ENCODE measurements around the gene MAML3.

DNA sequence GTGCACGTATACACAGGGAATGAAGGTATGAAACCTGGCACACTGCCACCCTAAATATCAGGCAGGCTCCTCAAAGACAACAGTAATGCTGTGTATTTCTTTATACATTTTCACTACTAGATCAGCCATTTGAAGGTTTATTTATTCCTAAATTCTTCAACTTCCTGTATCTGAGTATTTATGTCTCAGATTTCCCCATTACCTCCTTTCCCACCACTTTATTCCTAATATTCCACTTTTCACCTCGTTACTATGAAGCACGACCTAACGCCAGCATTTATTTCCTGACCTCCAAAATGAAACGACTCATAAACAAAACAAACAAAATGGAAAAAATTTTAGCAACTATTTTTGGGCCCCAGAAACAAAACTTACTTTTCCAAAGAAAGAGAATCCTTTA lies 69.6 kb downstream of the MAML3 start:
- TF ChIP-seq, protein P1, sequence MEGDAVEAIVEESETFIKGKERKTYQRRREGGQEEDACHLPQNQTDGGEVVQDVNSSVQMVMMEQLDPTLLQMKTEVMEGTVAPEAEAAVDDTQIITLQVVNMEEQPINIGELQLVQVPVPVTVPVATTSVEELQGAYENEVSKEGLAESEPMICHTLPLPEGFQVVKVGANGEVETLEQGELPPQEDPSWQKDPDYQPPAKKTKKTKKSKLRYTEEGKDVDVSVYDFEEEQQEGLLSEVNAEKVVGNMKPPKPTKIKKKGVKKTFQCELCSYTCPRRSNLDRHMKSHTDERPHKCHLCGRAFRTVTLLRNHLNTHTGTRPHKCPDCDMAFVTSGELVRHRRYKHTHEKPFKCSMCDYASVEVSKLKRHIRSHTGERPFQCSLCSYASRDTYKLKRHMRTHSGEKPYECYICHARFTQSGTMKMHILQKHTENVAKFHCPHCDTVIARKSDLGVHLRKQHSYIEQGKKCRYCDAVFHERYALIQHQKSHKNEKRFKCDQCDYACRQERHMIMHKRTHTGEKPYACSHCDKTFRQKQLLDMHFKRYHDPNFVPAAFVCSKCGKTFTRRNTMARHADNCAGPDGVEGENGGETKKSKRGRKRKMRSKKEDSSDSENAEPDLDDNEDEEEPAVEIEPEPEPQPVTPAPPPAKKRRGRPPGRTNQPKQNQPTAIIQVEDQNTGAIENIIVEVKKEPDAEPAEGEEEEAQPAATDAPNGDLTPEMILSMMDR (optimal IDR thresholded peaks at IDR 0.05 in 1 of 3, IDR thresholded peaks at IDR 0.05 in 1 of 3, conservative IDR thresholded peaks at IDR 0.05 in 1 of 3; ENCODE audit: extremely low read depth in 1 of 3, insufficient read depth in 2 of 3, low read length in 3 of 3): no peak
- no peak for TF ChIP-seq EZH2 (IDR thresholded peaks at IDR 0.05; ENCODE audit: low read length)
